Measurements from ENCODE around the gene CCS.
A peak's percentile ranks its signal among the peaks of the same experiment; 100 is the strongest.
"Not testable (repeated sequence)": the region's sequence is repeated elsewhere in the genome, so short reads cannot be mapped to it uniquely, and the experiment has no call there.

The CCS gene

GRCh38 chr11:66639066-66639813 lies 46.3 kb downstream of the CCS start:
- peaks cover 44% of the 10 kb centered on the region for H3K4me1 ChIP-seq (ENCODE audit: control insufficient read depth, insufficient read depth, low read length, unreplicated experiment)
- peaks cover 77% of the 10 kb centered on the region for H3K79me2 ChIP-seq (ENCODE audit: control insufficient read depth, insufficient read depth, low read length, unreplicated experiment)
- no peaks in the 10 kb centered on the region for H3K27me3 ChIP-seq (ENCODE audit: insufficient read depth, low read length)
- peak overlapping the region; percentile 78 for H3K27ac ChIP-seq (ENCODE audit: low read depth, low read length)
- H3K36me3 ChIP-seq (ENCODE audit: insufficient read depth, low read length), result peaks cover 37% of the 10 kb centered on the region
- H3K4me3 ChIP-seq (ENCODE audit: low read depth, low read length), result peak overlapping the region; percentile 84
- H2AFZ ChIP-seq (ENCODE audit: low read length, unreplicated experiment), result peak overlapping the region; percentile 3

- Histone ChIP-seq H3K36me3 (ENCODE audit: insufficient read depth, low read length) (peaks cover 40% of the 10 kb centered on the region), H3K4me1 (ENCODE audit: control insufficient read depth, insufficient read depth, low read length, unreplicated experiment) (peaks cover 49% of the 10 kb centered on the region), H3K79me2 (ENCODE audit: control insufficient read depth, insufficient read depth, low read length, unreplicated experiment) (peaks cover 78% of the 10 kb centered on the region), H3K4me3 (ENCODE audit: low read depth, low read length) (peak overlapping the region; percentile 84)
- not testable (repeated sequence) for H3K27ac ChIP-seq (ENCODE audit: low read depth, low read length); H3K27me3 ChIP-seq (ENCODE audit: insufficient read depth, low read length); H2AFZ ChIP-seq (ENCODE audit: low read length, unreplicated experiment)
These were observed 46.9 kb downstream of the CCS start for GRCh38 chr11:66639814-66640340.

- H3K4me3 ChIP-seq (ENCODE audit: low read depth, low read length), result peak overlapping the region; percentile 84
- H3K27me3 ChIP-seq (ENCODE audit: insufficient read depth, low read length), result no peaks in the 10 kb centered on the region
- no peak overlapping the region for H2AFZ ChIP-seq (ENCODE audit: low read length, unreplicated experiment)
- H3K79me2 ChIP-seq (ENCODE audit: control insufficient read depth, insufficient read depth, low read length, unreplicated experiment), result peaks cover 84% of the 10 kb centered on the region
- H3K27ac ChIP-seq (ENCODE audit: low read depth, low read length), result no peak overlapping the region
- peaks cover 60% of the 10 kb centered on the region for H3K36me3 ChIP-seq (ENCODE audit: insufficient read depth, low read length)
- peaks cover 54% of the 10 kb centered on the region for H3K4me1 ChIP-seq (ENCODE audit: control insufficient read depth, insufficient read depth, low read length, unreplicated experiment)
These were observed 48.8 kb downstream of the CCS start for GRCh38 chr11:66641834-66642233.

- Histone ChIP-seq H3K79me2 (ENCODE audit: control insufficient read depth, insufficient read depth, low read length, unreplicated experiment) (peaks cover 90% of the 10 kb centered on the region), H3K4me1 (ENCODE audit: control insufficient read depth, insufficient read depth, low read length, unreplicated experiment) (peaks cover 48% of the 10 kb centered on the region), H3K4me3 (ENCODE audit: low read depth, low read length) (no peak overlapping the region), H2AFZ (ENCODE audit: low read length, unreplicated experiment) (no peak overlapping the region), H3K27ac (ENCODE audit: low read depth, low read length) (no peak overlapping the region), H3K27me3 (ENCODE audit: insufficient read depth, low read length) (no peaks in the 10 kb centered on the region), H3K36me3 (ENCODE audit: insufficient read depth, low read length) (peaks cover 69% of the 10 kb centered on the region)
These were observed 50.9 kb downstream of the CCS start for GRCh38 chr11:66643745-66644437.

- no peak overlapping the region for H2AFZ ChIP-seq (ENCODE audit: low read length, unreplicated experiment)
- peaks cover 71% of the 10 kb centered on the region for H3K36me3 ChIP-seq (ENCODE audit: insufficient read depth, low read length)
- H3K27ac ChIP-seq (ENCODE audit: low read depth, low read length), result no peak overlapping the region
- H3K4me3 ChIP-seq (ENCODE audit: low read depth, low read length), result no peak overlapping the region
- peaks cover 71% of the 10 kb centered on the region for H3K79me2 ChIP-seq (ENCODE audit: control insufficient read depth, insufficient read depth, low read length, unreplicated experiment)
- H3K27me3 ChIP-seq (ENCODE audit: insufficient read depth, low read length), result no peaks in the 10 kb centered on the region
- H3K4me1 ChIP-seq (ENCODE audit: control insufficient read depth, insufficient read depth, low read length, unreplicated experiment), result peaks cover 27% of the 10 kb centered on the region
These were observed 53.8 kb downstream of the CCS start for GRCh38 chr11:66646828-66647227.

- H3K79me2 ChIP-seq (ENCODE audit: control insufficient read depth, insufficient read depth, low read length, unreplicated experiment), result peaks cover 40% of the 10 kb centered on the region
- no peak overlapping the region for H3K27ac ChIP-seq (ENCODE audit: low read depth, low read length)
- H3K4me3 ChIP-seq (ENCODE audit: low read depth, low read length), result no peak overlapping the region
- H3K4me1 ChIP-seq (ENCODE audit: control insufficient read depth, insufficient read depth, low read length, unreplicated experiment), result peaks cover 5% of the 10 kb centered on the region
- H3K27me3 ChIP-seq (ENCODE audit: insufficient read depth, low read length), result no peaks in the 10 kb centered on the region
- H2AFZ ChIP-seq (ENCODE audit: low read length, unreplicated experiment), result no peak overlapping the region
- peaks cover 42% of the 10 kb centered on the region for H3K36me3 ChIP-seq (ENCODE audit: insufficient read depth, low read length)
These were observed 56.9 kb downstream of the CCS start for GRCh38 chr11:66649903-66650302.

GRCh38 chr11:66651016-66651415 lies 58.0 kb downstream of the CCS start:
- H2AFZ ChIP-seq (ENCODE audit: low read length, unreplicated experiment), result no peak overlapping the region
- H3K27me3 ChIP-seq (ENCODE audit: insufficient read depth, low read length), result no peaks in the 10 kb centered on the region
- H3K36me3 ChIP-seq (ENCODE audit: insufficient read depth, low read length), result peaks cover 31% of the 10 kb centered on the region
- no peak overlapping the region for H3K27ac ChIP-seq (ENCODE audit: low read depth, low read length)
- H3K4me3 ChIP-seq (ENCODE audit: low read depth, low read length), result no peak overlapping the region
- no peaks in the 10 kb centered on the region for H3K4me1 ChIP-seq (ENCODE audit: control insufficient read depth, insufficient read depth, low read length, unreplicated experiment)
- H3K79me2 ChIP-seq (ENCODE audit: control insufficient read depth, insufficient read depth, low read length, unreplicated experiment), result peaks cover 29% of the 10 kb centered on the region

- H3K4me3 ChIP-seq (ENCODE audit: low read depth, low read length), result no peak overlapping the region
- H2AFZ ChIP-seq (ENCODE audit: low read length, unreplicated experiment), result no peak overlapping the region
- H3K27ac ChIP-seq (ENCODE audit: low read depth, low read length), result no peak overlapping the region
- no peaks in the 10 kb centered on the region for H3K27me3 ChIP-seq (ENCODE audit: insufficient read depth, low read length)
- peaks cover 14% of the 10 kb centered on the region for H3K36me3 ChIP-seq (ENCODE audit: insufficient read depth, low read length)
- no peaks in the 10 kb centered on the region for H3K4me1 ChIP-seq (ENCODE audit: control insufficient read depth, insufficient read depth, low read length, unreplicated experiment)
- peaks cover 13% of the 10 kb centered on the region for H3K79me2 ChIP-seq (ENCODE audit: control insufficient read depth, insufficient read depth, low read length, unreplicated experiment)
These were observed 59.7 kb downstream of the CCS start for GRCh38 chr11:66652651-66653050.

GRCh38 chr11:66653123-66653522 lies 60.1 kb downstream of the CCS start:
- Histone ChIP-seq H3K36me3 (ENCODE audit: insufficient read depth, low read length) (peaks cover 14% of the 10 kb centered on the region), H3K4me1 (ENCODE audit: control insufficient read depth, insufficient read depth, low read length, unreplicated experiment) (no peaks in the 10 kb centered on the region), H3K79me2 (ENCODE audit: control insufficient read depth, insufficient read depth, low read length, unreplicated experiment) (peaks cover 12% of the 10 kb centered on the region)

More at GRCh38 chr11:66653123-66653522, 60.1 kb downstream of the CCS start:
- no peak overlapping the region for H2AFZ ChIP-seq (ENCODE audit: low read length, unreplicated experiment)
- H3K27me3 ChIP-seq (ENCODE audit: insufficient read depth, low read length), result no peaks in the 10 kb centered on the region
- H3K4me3 ChIP-seq (ENCODE audit: low read depth, low read length), result no peak overlapping the region
- H3K27ac ChIP-seq (ENCODE audit: low read depth, low read length), result no peak overlapping the region
